ENCODE results near the gene FLT1.

Gene FLT1

GRCh38 chr13:28458051-28458450 lies 36.9 kb downstream of the FLT1 start:
- TF ChIP-seq SIN3A (IDR thresholded peaks at IDR 0.05; ENCODE audit: borderline replicate concordance, insufficient read depth, low read length) (no peak), REST (IDR thresholded peaks at IDR 0.05; ENCODE audit: insufficient read depth in 1 of 2, low read depth in 2 of 2, low read length in 2 of 2) (no peak), FOXP2 (optimal IDR thresholded peaks at IDR 0.05; ENCODE audit: borderline replicate concordance, extremely low read depth, extremely low read length, insufficient read depth) (no peak), POLR2AphosphoS5 (IDR thresholded peaks at IDR 0.05; ENCODE audit: low read depth, low read length) (no peak), TAF1 (IDR thresholded peaks at IDR 0.05; ENCODE audit: borderline replicate concordance, insufficient read depth, low read length) (no peak)

GRCh38 chr13:28457521-28457920 lies 37.4 kb downstream of the FLT1 start:
- no peak for TF ChIP-seq REST (IDR thresholded peaks at IDR 0.05; ENCODE audit: insufficient read depth in 1 of 2, low read depth in 2 of 2, low read length in 2 of 2)
- TF ChIP-seq TAF1 (IDR thresholded peaks at IDR 0.05; ENCODE audit: borderline replicate concordance, insufficient read depth, low read length): no peak
- TF ChIP-seq POLR2AphosphoS5 (IDR thresholded peaks at IDR 0.05; ENCODE audit: low read depth, low read length): no peak

GRCh38 chr13:28455580-28456194 lies 39.2 kb downstream of the FLT1 start:
- TF ChIP-seq REST (IDR thresholded peaks at IDR 0.05; ENCODE audit: insufficient read depth in 1 of 2, low read depth in 2 of 2, low read length in 2 of 2): no peak

- TF ChIP-seq SIN3A (IDR thresholded peaks at IDR 0.05; ENCODE audit: borderline replicate concordance, insufficient read depth, low read length) (no peak), POLR2AphosphoS5 (IDR thresholded peaks at IDR 0.05; ENCODE audit: low read depth, low read length) (no peak), REST (IDR thresholded peaks at IDR 0.05; ENCODE audit: insufficient read depth in 1 of 2, low read depth in 2 of 2, low read length in 2 of 2) (no peak), TAF1 (IDR thresholded peaks at IDR 0.05; ENCODE audit: borderline replicate concordance, insufficient read depth, low read length) (no peak), FOXP2 (optimal IDR thresholded peaks at IDR 0.05; ENCODE audit: borderline replicate concordance, extremely low read depth, extremely low read length, insufficient read depth) (no peak)
Observed at GRCh38 chr13:28452755-28453154, 42.2 kb downstream of the FLT1 start.

GRCh38 chr13:28451482-28452217 lies 43.3 kb downstream of the FLT1 start:
- TF ChIP-seq TAF1 (IDR thresholded peaks at IDR 0.05; ENCODE audit: borderline replicate concordance, insufficient read depth, low read length) (no peak), SIN3A (IDR thresholded peaks at IDR 0.05; ENCODE audit: borderline replicate concordance, insufficient read depth, low read length) (no peak), POLR2AphosphoS5 (IDR thresholded peaks at IDR 0.05; ENCODE audit: low read depth, low read length) (no peak), FOXP2 (optimal IDR thresholded peaks at IDR 0.05; ENCODE audit: borderline replicate concordance, extremely low read depth, extremely low read length, insufficient read depth) (no peak), REST (IDR thresholded peaks at IDR 0.05; ENCODE audit: insufficient read depth in 1 of 2, low read depth in 2 of 2, low read length in 2 of 2) (no peak)
